ENCODE measurements around the gene ATP1A1.

The ATP1A1 gene

DNA sequence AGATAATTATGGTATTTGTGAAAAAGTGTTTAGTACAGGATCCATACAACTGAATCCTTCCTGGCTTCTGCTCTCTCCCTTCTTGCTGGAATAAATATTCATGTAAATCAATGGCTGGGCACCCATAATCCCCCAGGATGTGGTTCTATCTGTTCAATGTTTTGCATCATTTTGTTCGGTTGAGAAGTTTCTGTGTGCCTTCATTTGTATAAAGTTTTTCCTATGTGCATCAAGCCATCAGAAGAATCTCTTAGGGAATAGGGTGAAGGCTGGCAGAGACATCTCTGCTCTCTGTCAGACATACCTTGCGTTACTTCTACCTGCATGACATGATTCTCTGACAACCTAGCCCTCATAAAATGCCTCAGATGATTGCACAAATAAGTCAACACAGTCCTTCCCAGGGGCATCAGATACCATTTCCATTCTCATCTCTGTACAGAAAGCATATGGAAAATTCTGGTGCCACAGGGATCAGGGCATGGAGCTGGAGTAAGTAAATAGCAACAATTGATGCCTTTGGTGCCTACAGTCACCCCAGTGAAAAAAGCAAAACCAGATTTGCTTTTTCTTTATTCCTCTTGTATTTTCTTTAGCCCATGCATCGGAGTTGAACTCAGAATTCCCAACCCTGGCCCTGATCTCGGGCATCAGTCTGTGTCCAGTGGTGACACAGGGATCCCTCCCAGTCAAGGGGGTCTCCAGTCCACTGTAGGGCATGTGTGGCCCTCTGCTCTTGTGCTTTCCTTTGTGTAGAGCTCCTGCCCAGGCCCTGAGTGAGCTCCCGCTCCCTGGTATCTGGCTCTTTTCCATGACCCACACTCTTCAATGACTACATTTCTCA is 39.7 kb upstream of the ATP1A1 start:
- DNase-seq (ENCODE audit: extremely low read depth, low read depth): no peak
- H3K4me3 ChIP-seq (replicated peaks; ENCODE audit: low read depth, low read length): no peak overlapping the region
- TF ChIP-seq, protein P1, sequence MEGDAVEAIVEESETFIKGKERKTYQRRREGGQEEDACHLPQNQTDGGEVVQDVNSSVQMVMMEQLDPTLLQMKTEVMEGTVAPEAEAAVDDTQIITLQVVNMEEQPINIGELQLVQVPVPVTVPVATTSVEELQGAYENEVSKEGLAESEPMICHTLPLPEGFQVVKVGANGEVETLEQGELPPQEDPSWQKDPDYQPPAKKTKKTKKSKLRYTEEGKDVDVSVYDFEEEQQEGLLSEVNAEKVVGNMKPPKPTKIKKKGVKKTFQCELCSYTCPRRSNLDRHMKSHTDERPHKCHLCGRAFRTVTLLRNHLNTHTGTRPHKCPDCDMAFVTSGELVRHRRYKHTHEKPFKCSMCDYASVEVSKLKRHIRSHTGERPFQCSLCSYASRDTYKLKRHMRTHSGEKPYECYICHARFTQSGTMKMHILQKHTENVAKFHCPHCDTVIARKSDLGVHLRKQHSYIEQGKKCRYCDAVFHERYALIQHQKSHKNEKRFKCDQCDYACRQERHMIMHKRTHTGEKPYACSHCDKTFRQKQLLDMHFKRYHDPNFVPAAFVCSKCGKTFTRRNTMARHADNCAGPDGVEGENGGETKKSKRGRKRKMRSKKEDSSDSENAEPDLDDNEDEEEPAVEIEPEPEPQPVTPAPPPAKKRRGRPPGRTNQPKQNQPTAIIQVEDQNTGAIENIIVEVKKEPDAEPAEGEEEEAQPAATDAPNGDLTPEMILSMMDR (IDR thresholded peaks at IDR 0.05; ENCODE audit: low read depth, low read length, missing control alignments): no peak

DNA sequence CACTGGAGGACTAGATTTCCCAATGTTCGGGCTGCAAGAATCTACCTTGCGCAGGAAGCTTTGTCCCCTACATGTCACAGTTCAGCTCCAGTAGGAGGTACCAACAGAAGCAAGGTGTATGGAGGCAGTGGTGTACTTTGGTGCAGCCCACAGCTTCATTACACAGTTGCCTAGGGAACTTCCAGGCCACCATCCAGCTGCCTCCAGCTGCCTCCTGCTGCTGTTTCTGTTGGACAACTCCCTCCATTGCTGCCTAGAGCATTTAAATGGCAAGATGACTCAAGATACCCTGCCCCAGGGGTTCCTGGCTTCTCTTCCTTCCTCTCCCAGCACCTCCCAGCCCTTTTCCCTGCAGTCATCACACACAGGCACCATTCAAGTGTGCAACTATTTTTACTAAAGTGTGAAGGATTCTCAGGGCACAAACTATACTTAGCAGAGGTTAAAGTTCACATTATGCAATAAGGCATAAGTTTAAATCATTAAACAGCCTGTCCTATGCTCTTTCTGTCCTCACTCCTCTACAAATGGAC is 39.0 kb upstream of the ATP1A1 start:
- H3K4me3 ChIP-seq (replicated peaks; ENCODE audit: low read depth, low read length): no peak overlapping the region
- no peak for DNase-seq (ENCODE audit: extremely low read depth, low read depth)
- TF ChIP-seq, protein P1 (IDR thresholded peaks at IDR 0.05; ENCODE audit: low read depth, low read length, missing control alignments): no peak

DNA sequence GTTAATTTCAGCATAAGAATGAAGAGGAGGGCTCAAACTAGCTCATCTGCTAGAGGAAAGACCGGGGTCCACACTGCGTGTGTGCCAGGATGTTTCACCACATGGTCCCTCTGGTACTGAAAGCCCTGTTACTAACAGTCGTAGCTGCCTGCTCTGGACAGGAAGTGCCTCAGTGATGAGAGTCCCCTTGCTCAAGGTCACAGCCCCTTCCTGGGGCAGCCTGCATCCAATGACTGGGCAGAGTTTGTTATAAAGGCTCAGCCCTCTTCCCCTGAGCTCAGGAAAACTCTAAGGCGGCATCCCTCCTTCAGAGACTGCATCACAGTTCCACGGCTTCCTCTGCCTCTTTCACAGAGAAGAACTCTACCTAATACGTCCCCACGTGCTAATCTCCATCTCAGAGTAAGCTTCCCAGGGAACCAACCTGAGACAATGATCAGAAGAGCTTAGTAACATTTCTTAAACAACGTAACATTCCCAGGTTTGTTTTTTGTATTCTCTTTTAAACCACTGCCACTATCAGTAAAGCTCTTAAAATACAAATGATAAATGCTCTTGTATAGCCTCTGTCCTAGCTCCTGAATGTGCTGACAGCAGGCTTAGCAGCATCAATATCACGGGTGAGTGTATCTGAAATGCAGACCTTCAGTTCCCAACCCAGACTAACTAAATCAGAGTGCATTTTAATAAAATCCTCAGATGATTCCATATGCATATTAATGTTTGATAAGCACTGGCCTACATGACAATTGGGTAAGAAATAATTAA is 38.0 kb upstream of the ATP1A1 start:
- TF ChIP-seq, protein P1 (IDR thresholded peaks at IDR 0.05; ENCODE audit: low read depth, low read length, missing control alignments): no peak
- no peak for DNase-seq (ENCODE audit: extremely low read depth, low read depth)
- H3K4me3 ChIP-seq (replicated peaks; ENCODE audit: low read depth, low read length): no peak overlapping the region

DNA sequence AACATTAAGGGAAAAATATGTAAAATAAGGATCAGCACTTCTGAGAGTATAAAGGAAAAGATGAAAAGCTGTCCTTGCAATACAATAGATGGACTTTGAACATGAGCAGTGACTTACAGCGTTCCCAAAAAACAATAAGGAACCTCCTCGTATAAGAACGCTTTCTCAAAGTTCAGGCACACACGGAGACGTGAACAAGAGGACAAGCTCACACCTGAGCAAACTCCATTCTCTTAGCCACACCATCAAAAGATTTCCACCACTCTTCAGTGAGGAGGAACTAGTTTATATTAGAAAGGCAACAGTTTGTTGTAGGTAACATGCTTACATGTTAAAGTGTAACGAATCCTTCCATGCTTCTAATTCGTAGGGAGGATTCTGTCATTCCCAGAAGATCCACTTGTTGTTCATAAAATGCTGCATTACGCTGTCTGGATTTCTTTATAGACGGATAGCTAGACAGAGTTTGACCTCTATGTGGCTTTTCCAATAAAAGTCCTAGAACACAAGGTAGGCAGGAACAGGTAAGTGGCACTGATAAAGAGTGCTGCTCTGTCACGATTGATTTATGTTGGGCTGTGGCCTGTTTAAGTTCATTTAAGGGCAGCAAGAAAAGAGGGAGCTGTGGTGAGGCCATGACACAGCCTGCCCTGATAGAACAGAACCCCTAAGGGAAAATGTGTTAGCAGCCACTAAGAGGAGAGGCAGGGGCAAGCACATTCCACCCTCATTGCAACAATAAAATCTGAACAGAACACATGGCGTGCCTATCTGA is 37.0 kb upstream of the ATP1A1 start:
- no peak overlapping the region for H3K4me3 ChIP-seq (replicated peaks; ENCODE audit: low read depth, low read length)
- TF ChIP-seq, protein P1 (IDR thresholded peaks at IDR 0.05; ENCODE audit: low read depth, low read length, missing control alignments): no peak

DNA sequence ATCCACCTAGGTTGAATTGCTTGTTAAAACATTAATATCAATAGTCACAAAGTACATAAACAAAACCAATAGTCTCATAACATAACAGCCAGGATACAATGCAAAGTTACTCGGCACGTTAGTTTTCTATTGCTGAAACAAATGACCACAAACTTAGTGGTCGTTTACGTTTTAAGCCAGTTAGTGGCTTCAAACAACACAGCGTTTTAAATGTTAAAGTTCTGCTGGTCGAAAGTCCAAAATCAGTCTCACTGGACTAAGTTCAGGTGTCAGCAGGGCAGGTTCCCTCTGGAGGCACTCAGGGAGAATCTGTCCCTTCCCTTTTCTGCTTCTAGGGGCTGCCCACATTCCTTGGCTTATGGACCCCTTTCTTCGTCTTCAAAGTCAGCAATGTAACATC is 35.6 kb upstream of the ATP1A1 start:
- H3K4me3 ChIP-seq (replicated peaks; ENCODE audit: low read depth, low read length): no peak overlapping the region
- no peak for DNase-seq (ENCODE audit: extremely low read depth, low read depth)
- TF ChIP-seq, protein P1 (IDR thresholded peaks at IDR 0.05; ENCODE audit: low read depth, low read length, missing control alignments): no peak

More for the DNA sequence above, 37.0 kb upstream of the ATP1A1 start:
- DNase-seq (ENCODE audit: extremely low read depth, low read depth): no peak

DNA sequence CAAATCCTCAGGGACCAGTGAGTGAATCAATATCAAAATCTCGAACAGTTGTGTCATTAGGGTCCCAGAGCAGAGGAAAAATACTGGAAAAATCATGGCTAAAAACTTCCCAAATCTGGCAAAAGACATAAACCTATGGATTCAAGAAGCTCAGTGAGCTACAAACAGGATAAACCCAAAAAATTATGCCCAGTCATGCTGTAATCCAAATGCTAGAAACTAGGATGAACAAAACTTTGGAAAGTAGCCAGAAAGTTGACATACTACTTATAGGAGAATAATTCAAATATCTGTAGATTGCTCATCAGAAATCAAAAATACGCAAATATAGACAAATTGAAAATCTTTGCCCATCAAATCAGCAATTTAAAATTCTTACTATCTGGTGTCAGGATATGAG is 34.6 kb upstream of the ATP1A1 start:
- DNase-seq (ENCODE audit: extremely low read depth, low read depth): no peak
- H3K4me3 ChIP-seq (replicated peaks; ENCODE audit: low read depth, low read length): no peak overlapping the region
- TF ChIP-seq, protein P1 (IDR thresholded peaks at IDR 0.05; ENCODE audit: low read depth, low read length, missing control alignments): no peak

Measured in HFF-Myc (cell line).